Regular cardiac myocyte (primary cell): ENCODE data around the gene GABRR2. TPM values are rescaled to one million over a fixed set of nuclear protein-coding genes. Genes with fewer than 3 reads are reported as not detected.

Experiments
- total RNA-seq: library from RNA; depleted of rRNA; stranded (reverse); fragments of >200 nt; gene quantifications from 2 replicates; pipeline ENCODE4 v1.2.3, GENCODE V29; 2014

Gene GABRR2
- total RNA-seq = 0.19 and 0.56 TPM in 2 replicates

GRCh38 chr6:89315249-89315885, at the start of gene GABRR2:
Gene GABRR2, minus strand, starts transcription at chr6:89315299. Its CDS starts 134 bp downstream, at chr6:89315165.

GRCh38 chr6:89352278-89353117, 37.4 kb upstream of the GABRR2 start, which contains the start of gene UBE2J1:
Gene UBE2J1, minus strand, starts transcription at chr6:89352722. Its CDS starts 153 bp downstream, at chr6:89352569.

GRCh38 chr6:89217299-89217910, 97.7 kb downstream of the GABRR2 start, which contains the start of gene GABRR1:
Gene GABRR1, minus strand, starts transcription at chr6:89217358. Its CDS starts 36 bp downstream, at chr6:89217322.

Other genes starting within 250 kb of the GABRR2 start
- 32.2 and 65.7 TPM in 2 replicates for gene PNRC1, start 234.5 kb downstream of the GABRR2 start, total RNA-seq
- under 0.01 and 0.28 TPM in 2 replicates for gene SRSF12, start 197.2 kb downstream of the GABRR2 start, total RNA-seq
- 3.1 and 4.6 TPM in 2 replicates for gene PM20D2, start 169.2 kb downstream of the GABRR2 start, total RNA-seq
- gene GABRR1, start 97.9 kb downstream of the GABRR2 start, total RNA-seq = not detected in 2 replicates
- 23.7 and 39.3 TPM in 2 replicates for gene UBE2J1, start 37.4 kb upstream of the GABRR2 start, total RNA-seq
- 0.19 and 7.0 TPM in 2 replicates for gene RRAGD, start 97.0 kb upstream of the GABRR2 start, total RNA-seq
- gene ANKRD6, start 117.9 kb upstream of the GABRR2 start, total RNA-seq = 2.5 and 10.1 TPM in 2 replicates